Liver (tissue), 9 donors: Measurements from ENCODE around the gene CRISPLD2. TPM values are rescaled to one million over a fixed set of nuclear protein-coding genes. Genes with fewer than 3 reads are reported as not detected.

ENCODE experiments used
- DNase-seq: peaks from one replicate; pipeline ENCODE4 v3.0.0-alpha.2; 2017; ENCODE audit warnings: low spot score
- H3K27ac ChIP-seq, 2 donors: one replicate each; pipeline ENCODE4 v1.7.0; 2013; ENCODE audit warnings: inconsistent platforms in 2 of 2, low read length in 2 of 2, control low read depth in 1 of 2, low read depth in 1 of 2, mild to moderate bottlenecking in 1 of 2
- H3K27me3 ChIP-seq, 4 donors: one replicate each; pipeline versions ENCODE4 v1.6.1 to v1.7.0; 2013; ENCODE audit warnings: low read length in 3 of 4, inconsistent platforms in 1 of 4, mild to moderate bottlenecking in 1 of 4, moderate library complexity in 1 of 4; ENCODE audit not compliant: control insufficient read depth in 4 of 4, insufficient read depth in 4 of 4
- H3K36me3 ChIP-seq, 4 donors: one replicate each; pipeline versions ENCODE4 v1.6.1 to v1.7.0; 2013; ENCODE audit warnings: low read length in 3 of 4, mild to moderate bottlenecking in 3 of 4, low read depth in 1 of 4, moderate library complexity in 1 of 4; ENCODE audit not compliant: control insufficient read depth in 4 of 4, insufficient read depth in 3 of 4
- H3K4me1 ChIP-seq, 4 donors: one replicate each; pipeline versions ENCODE4 v1.6.1 to v1.7.0; 2013; ENCODE audit warnings: low read length in 3 of 4, mild to moderate bottlenecking in 3 of 4, moderate library complexity in 1 of 4; ENCODE audit not compliant: control insufficient read depth in 4 of 4, insufficient read depth in 4 of 4
- H3K4me3 ChIP-seq, 3 donors: one replicate each; pipeline versions ENCODE4 v1.6.1 to v1.7.0; 2013; ENCODE audit warnings: low read length in 3 of 3, control low read depth in 1 of 3, low read depth in 1 of 3, mild to moderate bottlenecking in 1 of 3
- H3K9ac ChIP-seq, 2 donors: one replicate each; pipeline ENCODE4 v1.7.0; 2013; ENCODE audit warnings: low read length in 2 of 2, mild to moderate bottlenecking in 2 of 2, moderate library complexity in 2 of 2, control low read depth in 1 of 2, low read depth in 1 of 2
- H3K9me3 ChIP-seq, 4 donors: one replicate each; pipeline versions ENCODE4 v1.6.1 to v1.7.0; 2013; ENCODE audit warnings: low read length in 3 of 4; ENCODE audit not compliant: control insufficient read depth in 4 of 4
- EGR1 ChIP-seq, 2 donors: IDR thresholded peaks; 2 replicates each; pipeline ENCODE4 v1.6.1; 2016 to 2018; ENCODE audit warnings: antibody characterized with exemption in 2 of 2, low read depth in 2 of 2
- FOXA1 ChIP-seq: IDR thresholded peaks from 2 replicates; pipeline ENCODE4 v1.6.1; 2016; ENCODE audit warnings: antibody characterized with exemption
- FOXA2 ChIP-seq: IDR thresholded peaks from 2 replicates; pipeline ENCODE4 v1.6.1; 2016; ENCODE audit warnings: antibody characterized with exemption
- GABPA ChIP-seq, 2 donors: IDR thresholded peaks in 1 of 2; conservative IDR thresholded peaks in 1 of 2; 2 replicates each; pipeline ENCODE4 v1.6.1; 2016; ENCODE audit warnings: antibody characterized with exemption in 2 of 2, mild to moderate bottlenecking in 1 of 2, moderate library complexity in 1 of 2
- HNF4A ChIP-seq, 2 donors: conservative IDR thresholded peaks; 2 replicates each; pipeline ENCODE4 v1.6.1; 2016; ENCODE audit warnings: antibody characterized with exemption in 2 of 2, mild to moderate bottlenecking in 2 of 2
- HNF4G ChIP-seq: IDR thresholded peaks from 2 replicates; pipeline ENCODE4 v1.6.1; 2016; ENCODE audit warnings: antibody characterized with exemption
- JUND ChIP-seq, 2 donors: IDR thresholded peaks; 2 replicates each; pipeline ENCODE4 v1.6.1; 2016; ENCODE audit warnings: antibody characterized with exemption in 2 of 2
- NR2F2 ChIP-seq: IDR thresholded peaks from 2 replicates; pipeline ENCODE4 v1.6.1; 2016; ENCODE audit warnings: antibody characterized with exemption
- RAD21 ChIP-seq, 2 donors: IDR thresholded peaks; 2 replicates each; pipeline ENCODE4 v1.6.1; 2016; ENCODE audit warnings: antibody characterized with exemption in 2 of 2, mild to moderate bottlenecking in 2 of 2
- RXRA ChIP-seq, 2 donors: IDR thresholded peaks; 2 replicates each; pipeline ENCODE4 v1.6.1; 2017 to 2018; ENCODE audit warnings: antibody characterized with exemption in 2 of 2, mild to moderate bottlenecking in 1 of 2
- SP1 ChIP-seq: IDR thresholded peaks from 2 replicates; pipeline ENCODE4 v1.6.1; 2018; ENCODE audit warnings: antibody characterized with exemption, mild to moderate bottlenecking
- TAF1 ChIP-seq: conservative IDR thresholded peaks from 2 replicates; pipeline ENCODE4 v1.6.1; 2016; ENCODE audit warnings: antibody characterized with exemption, mild to moderate bottlenecking
- YY1 ChIP-seq: IDR thresholded peaks from 2 replicates; pipeline ENCODE4 v1.6.1; 2016; ENCODE audit warnings: antibody characterized with exemption, mild to moderate bottlenecking
- WGBS: extraction: QIAGEN DNeasy Blood & Tissue Kit; methylation state at CpG from one replicate; pipeline ENCODE4 v1.1.7; 2013; 5-methylcytosine and 5-hydroxymethylcytosine counted together
- polyA plus RNA-seq, 2 donors: library from polyadenylated mRNA; stranded (reverse) in 1 of 2; unstranded in 1 of 2; fragments of 200-250 nt in 1 of 2; fragments of >200 nt in 1 of 2; fragmentation: Nextera tagmentation in 1 of 2; extraction: Ambion mirVana in 1 of 2; gene quantifications; one replicate each; pipeline versions ENCODE4 v1.2.1 to v1.2.3, GENCODE V29; 2013 to 2015
- total RNA-seq, 2 donors: library from RNA; depleted of rRNA; stranded (reverse); fragments of >200 nt; gene quantifications; one replicate each; pipeline ENCODE4 v1.2.3, GENCODE V29; 2014
- TF ChIP-seq, protein P1 (sequence below): fragments of 150-350 bp; IDR thresholded peaks from 2 replicates; pipeline ENCODE4 v1.5.1; 2017; ENCODE audit warnings: improper control_type of control experiment, low read depth, low read length; ENCODE audit not compliant: missing input control
- TF ChIP-seq, protein P2 (sequence below): IDR thresholded peaks from 2 replicates; pipeline ENCODE4 v1.6.1; 2016; ENCODE audit warnings: antibody characterized with exemption
- TF ChIP-seq, protein P3 (sequence below): IDR thresholded peaks from 2 replicates; pipeline ENCODE4 v1.6.1; 2016; ENCODE audit warnings: antibody characterized with exemption, mild to moderate bottlenecking
- donor health status: healthy.
- donor health status: healthy.
- donor health status: healthy.
- donor health status: healthy.
- donor health status: healthy.

CRISPLD2 gene
- total and polyA plus RNA-seq, 4 donors: 2.6 to 14.8 (median 4.1) TPM

DNA sequence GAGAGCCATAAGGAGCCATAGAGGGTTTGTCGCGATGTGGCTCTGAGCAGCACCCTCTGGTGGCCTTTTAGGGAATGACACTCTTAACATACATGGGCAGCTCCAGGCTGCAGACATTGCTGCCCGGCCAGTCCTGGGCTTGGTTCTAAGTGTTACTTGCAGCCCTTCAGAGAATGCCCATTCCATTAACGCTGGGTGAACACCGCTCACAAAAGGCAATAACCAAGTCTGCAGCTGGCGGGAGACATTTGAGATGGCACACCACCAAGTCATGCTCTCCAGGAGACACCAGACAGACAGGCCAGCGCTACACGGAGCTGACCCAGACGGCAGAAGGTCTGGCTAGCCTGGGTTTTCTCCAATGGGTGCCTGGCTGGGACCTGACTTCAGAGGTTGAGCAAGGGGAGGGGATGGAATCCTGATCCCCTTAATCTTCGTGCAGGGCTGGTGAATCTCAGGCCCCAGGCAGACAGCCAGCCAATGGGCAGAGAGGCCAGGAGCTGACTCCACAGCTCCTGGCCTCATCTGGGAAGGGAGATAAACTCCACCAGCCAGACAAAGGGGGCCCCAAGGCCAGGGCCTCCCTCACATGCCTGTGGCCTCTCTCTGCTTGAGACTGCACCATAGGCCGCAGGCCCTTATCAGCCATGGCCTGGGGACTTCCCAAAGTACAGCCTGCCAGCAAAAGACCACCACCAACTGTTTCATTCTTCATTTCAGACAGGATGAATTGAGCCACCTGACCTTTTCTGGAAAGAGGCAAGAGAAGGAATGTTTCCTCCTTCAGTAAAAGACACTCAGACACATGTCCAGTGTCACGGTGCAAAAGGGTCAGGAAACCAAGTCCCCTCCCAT is 132.8 kb downstream of the CRISPLD2 start:
- Histone ChIP-seq H3K36me3 (no peaks in the 10 kb centered on the region), H3K27ac (no peak overlapping the region), H3K9ac (no peak overlapping the region), H3K4me1 (peaks cover 0 to 29% (median 12%) of the 10 kb centered on the region in 4 donors), H3K4me3 (no peak overlapping the region), H3K27me3 (no peaks in the 10 kb centered on the region), H3K9me3 (no peaks in the 10 kb centered on the region)
- DNase-seq: peak; percentile 78
- WGBS: 39% methylated on average over 12 of the region's 12 CpGs
- TF ChIP-seq, protein P1, sequence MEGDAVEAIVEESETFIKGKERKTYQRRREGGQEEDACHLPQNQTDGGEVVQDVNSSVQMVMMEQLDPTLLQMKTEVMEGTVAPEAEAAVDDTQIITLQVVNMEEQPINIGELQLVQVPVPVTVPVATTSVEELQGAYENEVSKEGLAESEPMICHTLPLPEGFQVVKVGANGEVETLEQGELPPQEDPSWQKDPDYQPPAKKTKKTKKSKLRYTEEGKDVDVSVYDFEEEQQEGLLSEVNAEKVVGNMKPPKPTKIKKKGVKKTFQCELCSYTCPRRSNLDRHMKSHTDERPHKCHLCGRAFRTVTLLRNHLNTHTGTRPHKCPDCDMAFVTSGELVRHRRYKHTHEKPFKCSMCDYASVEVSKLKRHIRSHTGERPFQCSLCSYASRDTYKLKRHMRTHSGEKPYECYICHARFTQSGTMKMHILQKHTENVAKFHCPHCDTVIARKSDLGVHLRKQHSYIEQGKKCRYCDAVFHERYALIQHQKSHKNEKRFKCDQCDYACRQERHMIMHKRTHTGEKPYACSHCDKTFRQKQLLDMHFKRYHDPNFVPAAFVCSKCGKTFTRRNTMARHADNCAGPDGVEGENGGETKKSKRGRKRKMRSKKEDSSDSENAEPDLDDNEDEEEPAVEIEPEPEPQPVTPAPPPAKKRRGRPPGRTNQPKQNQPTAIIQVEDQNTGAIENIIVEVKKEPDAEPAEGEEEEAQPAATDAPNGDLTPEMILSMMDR: peak; percentile 87
- TF ChIP-seq EGR1 (IDR thresholded peaks at IDR 0.05; ENCODE audit: low read depth in 2 of 2) (no peak), GABPA (IDR thresholded peaks at IDR 0.05 in 1 of 2, conservative IDR thresholded peaks at IDR 0.05 in 1 of 2) (peak in 1 of 2 donors; percentile 11), HNF4A (conservative IDR thresholded peaks at IDR 0.05) (no peak), TAF1 (no peak), RAD21 (IDR thresholded peaks at IDR 0.05) (peak; percentile 87 to 92), RXRA (IDR thresholded peaks at IDR 0.05) (peak in 1 of 2 donors; percentile 8), YY1 (peak; percentile 40), FOXA2 (no peak), FOXA1 (no peak), NR2F2 (peak; percentile 85)

DNA sequence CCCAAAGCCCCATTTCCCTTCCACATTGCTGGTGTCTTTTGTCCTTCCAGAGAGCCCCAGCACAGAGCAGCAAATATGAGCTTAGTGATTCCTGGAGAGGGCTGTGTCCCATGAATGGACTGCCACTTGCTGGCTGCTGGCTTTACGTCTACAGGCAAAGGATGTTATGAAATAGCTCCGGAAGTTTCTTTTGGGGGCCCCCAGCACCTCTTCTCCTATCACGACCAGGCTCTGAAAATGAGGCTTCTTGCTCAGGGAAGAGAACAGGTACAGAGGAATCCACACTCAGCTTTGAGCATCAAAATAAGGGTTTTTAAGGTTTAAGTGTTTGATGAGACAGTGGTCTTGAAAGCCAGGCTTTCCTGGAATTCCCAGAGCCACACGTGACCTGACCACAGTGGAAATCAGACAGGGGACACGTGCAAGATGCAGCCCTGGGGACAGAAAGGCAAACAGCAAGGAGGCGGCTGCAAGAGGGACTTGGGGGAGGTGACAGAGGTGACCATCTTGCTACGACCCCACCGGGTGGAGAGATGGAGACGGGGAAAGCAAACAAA is 133.5 kb downstream of the CRISPLD2 start:
- H3K9ac ChIP-seq: no peak overlapping the region
- WGBS: 72% methylated on average over 9 of the region's 9 CpGs

DNA sequence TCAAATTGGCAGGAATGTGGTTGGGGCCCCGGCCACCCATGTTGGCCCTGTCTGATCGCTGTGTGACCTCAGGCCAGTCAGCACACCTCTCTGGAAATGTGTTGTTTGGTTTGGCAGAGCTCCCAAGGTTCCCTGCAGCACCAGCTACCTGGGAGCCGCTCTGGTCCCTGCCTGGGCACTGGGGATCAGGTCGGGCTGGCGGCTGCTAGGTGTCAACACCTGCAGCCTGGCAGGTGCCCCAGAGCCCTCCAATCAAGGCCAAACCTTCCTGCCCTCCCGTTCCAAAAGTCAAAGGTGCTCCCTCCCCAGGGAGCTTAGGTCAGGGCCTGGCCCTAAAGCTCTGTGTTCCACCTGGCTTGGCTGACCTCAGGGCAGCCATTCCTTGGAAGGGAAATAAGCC is 135.6 kb downstream of the CRISPLD2 start:
- Histone ChIP-seq H3K4me1 (peaks cover 0 to 14% (median 8%) of the 10 kb centered on the region in 4 donors), H3K9me3 (no peaks in the 10 kb centered on the region), H3K27me3 (no peaks in the 10 kb centered on the region), H3K4me3 (no peak overlapping the region), H3K27ac (no peak overlapping the region), H3K36me3 (no peaks in the 10 kb centered on the region), H3K9ac (no peak overlapping the region)
- no peak for DNase-seq
- 26% methylated on average over 6 of the region's 6 CpGs for WGBS
- peak; percentile 88 to 93 for TF ChIP-seq HNF4A (conservative IDR thresholded peaks at IDR 0.05)
- TF ChIP-seq SP1: peak; percentile 66
- TF ChIP-seq HNF4G: peak; percentile 28
- TF ChIP-seq NR2F2: peak; percentile 84
- peak; percentile 76 to 91 for TF ChIP-seq RXRA (IDR thresholded peaks at IDR 0.05)
- peak; percentile 31 for TF ChIP-seq FOXA2
- TF ChIP-seq YY1: peak; percentile 75
- TF ChIP-seq, protein P2, sequence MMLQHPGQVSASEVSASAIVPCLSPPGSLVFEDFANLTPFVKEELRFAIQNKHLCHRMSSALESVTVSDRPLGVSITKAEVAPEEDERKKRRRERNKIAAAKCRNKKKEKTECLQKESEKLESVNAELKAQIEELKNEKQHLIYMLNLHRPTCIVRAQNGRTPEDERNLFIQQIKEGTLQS: no peak
- TF ChIP-seq, protein P3, sequence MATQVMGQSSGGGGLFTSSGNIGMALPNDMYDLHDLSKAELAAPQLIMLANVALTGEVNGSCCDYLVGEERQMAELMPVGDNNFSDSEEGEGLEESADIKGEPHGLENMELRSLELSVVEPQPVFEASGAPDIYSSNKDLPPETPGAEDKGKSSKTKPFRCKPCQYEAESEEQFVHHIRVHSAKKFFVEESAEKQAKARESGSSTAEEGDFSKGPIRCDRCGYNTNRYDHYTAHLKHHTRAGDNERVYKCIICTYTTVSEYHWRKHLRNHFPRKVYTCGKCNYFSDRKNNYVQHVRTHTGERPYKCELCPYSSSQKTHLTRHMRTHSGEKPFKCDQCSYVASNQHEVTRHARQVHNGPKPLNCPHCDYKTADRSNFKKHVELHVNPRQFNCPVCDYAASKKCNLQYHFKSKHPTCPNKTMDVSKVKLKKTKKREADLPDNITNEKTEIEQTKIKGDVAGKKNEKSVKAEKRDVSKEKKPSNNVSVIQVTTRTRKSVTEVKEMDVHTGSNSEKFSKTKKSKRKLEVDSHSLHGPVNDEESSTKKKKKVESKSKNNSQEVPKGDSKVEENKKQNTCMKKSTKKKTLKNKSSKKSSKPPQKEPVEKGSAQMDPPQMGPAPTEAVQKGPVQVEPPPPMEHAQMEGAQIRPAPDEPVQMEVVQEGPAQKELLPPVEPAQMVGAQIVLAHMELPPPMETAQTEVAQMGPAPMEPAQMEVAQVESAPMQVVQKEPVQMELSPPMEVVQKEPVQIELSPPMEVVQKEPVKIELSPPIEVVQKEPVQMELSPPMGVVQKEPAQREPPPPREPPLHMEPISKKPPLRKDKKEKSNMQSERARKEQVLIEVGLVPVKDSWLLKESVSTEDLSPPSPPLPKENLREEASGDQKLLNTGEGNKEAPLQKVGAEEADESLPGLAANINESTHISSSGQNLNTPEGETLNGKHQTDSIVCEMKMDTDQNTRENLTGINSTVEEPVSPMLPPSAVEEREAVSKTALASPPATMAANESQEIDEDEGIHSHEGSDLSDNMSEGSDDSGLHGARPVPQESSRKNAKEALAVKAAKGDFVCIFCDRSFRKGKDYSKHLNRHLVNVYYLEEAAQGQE: peak; percentile 24
- peak in 1 of 2 donors; percentile 61 for TF ChIP-seq JUND (IDR thresholded peaks at IDR 0.05)
- TF ChIP-seq EGR1 (IDR thresholded peaks at IDR 0.05; ENCODE audit: low read depth in 2 of 2): no peak
- TF ChIP-seq TAF1: no peak
- TF ChIP-seq, protein P1: no peak
- TF ChIP-seq GABPA (IDR thresholded peaks at IDR 0.05 in 1 of 2, conservative IDR thresholded peaks at IDR 0.05 in 1 of 2): no peak
- peak; percentile 12 for TF ChIP-seq FOXA1
- TF ChIP-seq RAD21 (IDR thresholded peaks at IDR 0.05): peak in 1 of 2 donors; percentile 13

More for the DNA sequence above, 133.5 kb downstream of the CRISPLD2 start:
- TF ChIP-seq RAD21 (IDR thresholded peaks at IDR 0.05) (peak in 1 of 2 donors; percentile 20), HNF4A (conservative IDR thresholded peaks at IDR 0.05) (no peak)
- Histone ChIP-seq H3K9me3 (no peaks in the 10 kb centered on the region), H3K27me3 (no peaks in the 10 kb centered on the region), H3K27ac (no peak overlapping the region), H3K4me1 (peaks cover 0 to 26% (median 12%) of the 10 kb centered on the region in 4 donors), H3K36me3 (no peaks in the 10 kb centered on the region), H3K4me3 (no peak overlapping the region)
- DNase-seq: no peak
